A172 (cell line): ENCODE measurements around the gene LYPD8. TPM values are rescaled to one million over a fixed set of nuclear protein-coding genes. Genes with fewer than 3 reads are reported as not detected.
A peak's percentile ranks its signal among the peaks of the same experiment; 100 is the strongest.
"Not testable (repeated sequence)": the region's sequence is repeated elsewhere in the genome, so short reads cannot be mapped to it uniquely, and the experiment has no call there.

ENCODE experiments used
- DNase-seq: peaks from one replicate; pipeline ENCODE4 v3.0.0-alpha.2; 2015; ENCODE audit warnings: low spot score
- total RNA-seq: library from RNA; depleted of rRNA; stranded (reverse); fragments of >200 nt; shearing (Covaris generic); gene quantifications from 2 replicates; pipeline ENCODE4 v1.2.3, GENCODE V29; 2014; rRNA removed

The LYPD8 gene
- total RNA-seq, result 0.46 and 1.4 TPM in 2 replicates

DNA sequence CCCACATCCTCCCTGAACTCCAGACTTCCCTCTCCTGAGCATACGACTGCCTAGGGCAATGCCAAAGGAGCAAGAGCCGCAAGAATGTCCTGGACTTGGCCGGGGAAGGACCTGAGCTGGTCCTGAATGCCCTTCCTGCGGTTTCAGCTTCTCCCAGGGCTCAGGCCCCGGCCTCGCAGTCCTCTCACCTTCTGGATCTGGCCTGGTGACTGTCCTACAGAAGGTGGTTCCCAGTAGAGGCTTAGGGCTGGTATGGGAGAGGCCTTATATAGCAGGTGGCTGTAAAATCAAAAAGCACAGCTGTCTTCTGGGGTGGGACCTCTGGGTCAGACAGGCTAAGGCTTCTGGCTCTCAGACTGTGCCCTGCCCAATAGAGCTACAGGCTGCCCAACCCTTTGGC lies at the start of gene LYPD8:
Gene LYPD8 (minus strand): TSS at position 243 of the 400 bp plus-strand sequence. CDS start 4,678 bp downstream, outside the sequence.
- DNase-seq, result no peak

DNA sequence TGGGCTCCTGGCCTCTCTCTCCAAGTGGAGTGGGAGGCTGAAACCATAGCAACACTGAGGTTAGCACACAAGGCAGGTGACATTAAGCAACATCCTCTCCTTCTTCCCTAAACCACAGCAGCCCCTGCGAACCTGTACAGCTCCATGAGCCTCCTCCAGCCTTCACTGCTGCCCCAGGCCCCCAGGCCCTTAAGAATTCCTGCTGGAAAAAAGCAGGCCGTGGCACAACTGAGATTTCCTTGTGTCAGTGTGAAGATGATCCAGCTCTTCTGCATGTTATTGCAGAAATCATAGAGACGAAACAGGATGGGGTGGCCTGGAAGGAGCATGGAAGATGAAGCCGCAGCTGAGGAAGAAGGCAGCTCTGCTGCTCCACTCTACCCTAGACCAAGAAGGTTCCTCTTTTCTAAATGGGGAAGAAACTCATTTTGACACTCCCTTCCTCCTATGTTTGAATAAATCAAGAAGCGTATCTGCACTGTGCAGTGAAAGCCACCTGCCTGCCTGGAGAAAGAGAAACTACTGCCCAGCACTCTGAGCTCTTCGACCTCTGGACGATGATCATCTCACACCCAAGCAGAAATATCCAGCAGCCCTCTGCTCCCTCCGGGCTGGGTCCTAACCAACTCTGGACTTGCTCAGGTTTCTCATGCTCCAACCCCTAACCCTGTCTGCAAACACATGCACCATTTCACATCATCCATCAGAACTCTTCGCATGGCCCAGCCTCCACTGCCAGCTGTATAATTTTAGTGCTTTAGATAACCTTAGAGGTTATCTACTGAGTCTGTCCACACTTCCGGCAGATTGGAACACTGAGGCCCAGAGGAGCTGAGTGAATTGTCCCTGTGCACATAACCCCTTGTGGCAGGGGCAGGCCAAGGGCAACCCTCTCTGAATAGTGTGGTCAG lies 49.5 kb upstream of the LYPD8 start:
- no peak for DNase-seq

- DNase-seq, result not testable (repeated sequence)
Observed at GRCh38 chr1:248803501-248803900, 47.9 kb upstream of the LYPD8 start.

GRCh38 chr1:248802454-248802853 lies 46.9 kb upstream of the LYPD8 start:
- DNase-seq, result no peak

DNA sequence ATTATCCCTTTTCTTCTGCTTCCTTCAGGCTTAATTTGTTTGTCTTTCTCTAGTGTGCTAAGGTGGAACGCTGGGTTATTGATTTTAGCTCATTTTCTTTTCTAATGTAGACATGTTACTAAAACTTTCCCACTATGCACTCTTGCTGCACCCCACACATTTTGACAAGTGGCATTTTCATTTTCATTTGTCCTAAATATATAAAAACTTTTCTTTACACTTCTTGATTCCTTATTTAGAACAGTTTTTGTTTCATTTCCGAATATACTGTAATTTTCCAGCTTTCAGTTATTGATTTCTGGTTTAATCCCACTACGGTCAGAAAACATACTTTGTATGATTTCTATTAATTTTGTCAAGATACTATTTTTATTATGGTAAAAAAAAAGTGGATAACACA lies 44.9 kb upstream of the LYPD8 start:
- DNase-seq, result no peak

GRCh38 chr1:248798791-248799190 lies 43.2 kb upstream of the LYPD8 start:
- DNase-seq, result no peak

- not testable (repeated sequence) for DNase-seq
Observed at GRCh38 chr1:248794663-248795062, 39.1 kb upstream of the LYPD8 start.

- DNase-seq, result no peak
Observed at GRCh38 chr1:248793592-248793991, 38.0 kb upstream of the LYPD8 start.

DNA sequence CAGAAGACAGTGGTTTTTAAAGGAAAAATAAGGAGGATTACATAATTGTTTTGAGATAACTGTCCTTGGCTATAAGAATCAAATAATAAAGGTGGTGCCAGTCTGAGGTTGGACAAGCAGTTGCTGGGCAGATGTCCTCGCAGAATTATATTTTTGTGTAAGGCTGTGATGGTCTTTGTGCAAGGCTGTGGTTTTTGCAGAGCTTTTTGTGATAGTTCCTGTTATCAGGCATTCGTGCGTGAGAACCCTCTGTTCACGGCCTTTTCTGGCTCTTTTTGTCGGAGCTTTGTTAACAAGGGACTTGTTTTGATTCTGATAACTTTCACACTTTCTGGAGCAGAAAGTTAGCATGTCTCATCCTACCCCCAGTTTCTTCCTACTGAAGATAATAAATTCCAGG lies 36.8 kb upstream of the LYPD8 start:
- no peak for DNase-seq

GRCh38 chr1:248791010-248791409 lies 35.5 kb upstream of the LYPD8 start:
- no peak for DNase-seq

GRCh38 chr1:248790456-248790855 lies 34.9 kb upstream of the LYPD8 start:
- DNase-seq, result no peak

DNA sequence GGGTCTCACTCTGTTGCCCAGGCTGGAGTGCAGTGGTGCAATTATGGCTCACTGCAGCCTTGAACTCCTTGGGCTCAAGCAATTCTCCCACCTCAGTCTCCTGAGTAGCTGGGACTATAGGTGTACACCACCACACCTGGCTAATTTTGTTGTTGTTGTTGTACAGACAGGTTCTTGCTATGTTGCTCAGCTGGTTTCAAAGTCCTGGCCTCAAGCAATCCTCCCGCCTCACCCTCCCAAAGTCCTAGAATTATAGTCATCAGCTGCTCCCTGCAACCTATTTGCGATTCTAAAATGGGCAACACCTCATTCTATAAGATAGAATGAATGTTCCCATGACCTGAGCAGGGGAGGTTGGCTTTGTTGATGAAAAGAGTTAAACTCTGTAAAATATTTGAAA lies 33.8 kb upstream of the LYPD8 start:
- not testable (repeated sequence) for DNase-seq

- DNase-seq, result no peak
Observed at GRCh38 chr1:248788327-248788726, 32.8 kb upstream of the LYPD8 start.

DNA sequence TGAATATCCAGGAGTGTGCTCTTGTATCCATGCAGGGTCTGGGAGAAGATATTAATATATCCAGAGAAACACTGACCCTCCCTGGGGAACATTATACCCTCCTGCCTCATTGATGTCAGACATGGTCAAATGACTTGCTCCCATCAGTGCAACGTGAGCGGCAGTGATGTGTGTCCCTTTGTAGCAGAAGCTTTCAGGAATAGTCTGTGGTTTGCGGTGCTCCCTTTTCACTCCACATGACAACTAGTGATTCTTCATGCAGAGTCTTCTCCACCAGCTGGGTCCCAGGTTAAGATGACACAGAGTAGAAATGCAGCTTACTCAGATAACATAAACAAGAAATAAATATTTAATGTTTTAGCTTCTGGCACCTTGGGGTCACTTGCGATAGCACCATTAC lies 31.9 kb upstream of the LYPD8 start:
- no peak for DNase-seq

DNA sequence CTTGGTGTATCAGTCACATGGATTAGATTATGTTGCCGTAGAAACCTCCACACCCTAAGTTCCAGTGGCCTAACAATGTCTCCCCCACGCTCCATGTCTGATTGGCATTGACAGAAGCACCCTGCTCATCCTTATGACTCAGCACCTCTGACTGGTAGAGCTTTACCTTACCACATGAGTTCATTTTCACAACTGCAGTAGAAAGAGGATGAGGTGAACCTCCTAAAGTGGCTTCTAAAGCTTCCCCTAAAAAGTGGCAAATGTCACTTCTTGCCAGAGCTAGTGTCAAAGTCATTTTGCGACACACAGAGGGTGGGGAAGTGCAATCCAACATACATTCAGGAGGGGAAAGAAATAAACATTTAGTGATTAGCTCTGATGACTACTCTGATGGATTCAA lies 30.6 kb upstream of the LYPD8 start:
- DNase-seq, result peak; percentile 16

GRCh38 chr1:248783367-248783766 lies 27.8 kb upstream of the LYPD8 start:
- DNase-seq, result no peak

GRCh38 chr1:248782416-248783141 lies 27.0 kb upstream of the LYPD8 start:
- DNase-seq, result no peak

DNA sequence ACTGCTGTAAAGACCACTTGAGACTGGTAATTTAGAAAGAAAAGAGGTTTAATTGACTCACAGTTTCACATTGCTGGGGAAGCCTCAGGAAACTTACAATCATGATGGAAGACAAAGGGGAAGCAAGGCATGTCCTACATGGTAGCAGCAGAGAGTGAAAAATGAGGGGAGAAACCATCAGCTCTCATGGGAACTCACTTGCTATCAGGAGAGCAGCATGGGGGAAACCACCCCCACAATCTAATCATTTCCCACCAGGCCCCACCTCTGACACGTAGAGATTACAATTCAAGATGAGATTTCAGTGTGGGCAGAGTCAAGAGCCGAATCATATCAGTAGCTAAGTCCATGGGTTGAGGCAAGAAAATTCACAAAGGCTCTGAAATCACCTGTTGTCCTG lies 23.8 kb upstream of the LYPD8 start:
- no peak for DNase-seq

- DNase-seq, result no peak
Observed at GRCh38 chr1:248778906-248779305, 23.3 kb upstream of the LYPD8 start.

DNA sequence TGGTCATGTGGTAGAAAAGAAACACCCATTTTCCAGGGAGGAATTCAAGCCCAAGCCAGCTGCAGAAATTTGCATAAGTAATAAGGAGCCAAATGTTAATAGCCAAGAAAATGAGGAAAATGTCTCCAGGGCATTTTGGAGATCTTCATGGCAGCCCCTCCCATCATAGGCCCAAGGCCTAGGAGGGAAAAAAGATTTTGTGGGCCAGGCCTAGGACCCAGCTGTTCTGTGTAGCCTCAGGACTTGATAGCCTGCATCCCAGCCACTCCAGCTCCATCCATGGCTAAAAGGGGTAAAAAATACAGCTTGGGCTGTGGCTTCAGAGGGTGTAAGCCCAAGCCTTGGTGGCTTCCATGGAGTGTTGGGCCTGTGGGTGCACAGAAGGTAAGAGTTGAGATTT lies 21.4 kb upstream of the LYPD8 start:
- no peak for DNase-seq

DNA sequence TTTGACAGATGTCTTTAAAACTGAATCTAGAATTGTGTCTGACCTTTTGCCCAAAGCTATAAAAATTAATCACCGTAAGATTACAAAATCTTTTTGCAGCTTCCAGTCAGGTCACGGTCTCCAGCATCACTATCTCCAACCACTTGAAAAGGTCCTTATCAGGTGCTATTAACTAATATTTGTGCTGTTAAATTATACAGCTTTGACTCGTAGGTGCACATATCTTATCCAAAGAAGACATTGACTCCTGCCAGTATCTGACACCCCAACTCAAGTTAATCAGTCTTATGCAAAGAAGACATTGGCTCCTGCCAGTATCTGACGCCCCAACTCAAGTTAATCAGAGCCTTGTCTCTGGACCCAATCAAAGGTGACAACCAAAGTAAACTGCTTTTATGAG lies 19.9 kb upstream of the LYPD8 start:
- DNase-seq, result no peak

- DNase-seq, result no peak
Observed at GRCh38 chr1:248759644-248760043, 4.1 kb upstream of the LYPD8 start.

DNA sequence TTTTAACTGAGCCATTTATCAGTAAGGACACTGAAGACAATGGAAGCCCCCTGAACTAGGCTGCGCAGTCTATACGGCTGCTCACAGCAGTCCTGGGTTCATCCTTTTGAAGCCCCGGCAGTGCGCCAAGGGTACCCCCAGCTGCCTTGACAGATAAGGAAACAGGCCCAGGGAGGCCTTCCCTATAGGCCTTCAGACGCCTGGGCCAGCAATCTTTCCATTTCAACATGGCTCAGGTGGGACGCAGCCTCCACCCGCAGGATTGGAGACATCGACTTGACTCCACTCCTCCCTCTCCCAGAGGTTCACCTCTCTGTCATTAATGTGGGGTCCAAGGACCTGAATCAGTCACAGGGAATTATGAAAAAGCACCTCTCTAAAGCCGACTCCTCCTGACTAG lies 2.8 kb upstream of the LYPD8 start:
- DNase-seq, result no peak
